Measurements from ENCODE around the gene GPRC5A.
"Not testable (repeated sequence)": the region's sequence is repeated elsewhere in the genome, so short reads cannot be mapped to it uniquely, and the experiment has no call there.

GPRC5A gene

GRCh38 chr12:12874029-12874428, 17.3 kb upstream of the GPRC5A start:
- H3K36me3 ChIP-seq (ENCODE audit: control insufficient read depth, insufficient read depth, low read length): no peaks in the 10 kb centered on the region
- no peak overlapping the region for H3K4me3 ChIP-seq (ENCODE audit: low read depth, low read length)
- no peaks in the 10 kb centered on the region for H3K27me3 ChIP-seq (ENCODE audit: control insufficient read depth, insufficient read depth, low read length)
- H3K9me3 ChIP-seq (ENCODE audit: control insufficient read depth, insufficient read depth, low read length): no peaks in the 10 kb centered on the region
- H3K9ac ChIP-seq (ENCODE audit: low read depth, low read length): no peak overlapping the region
- no peaks in the 10 kb centered on the region for H3K4me1 ChIP-seq (ENCODE audit: control insufficient read depth, insufficient read depth, low read length)

GRCh38 chr12:12875301-12875700, 16.1 kb upstream of the GPRC5A start:
- not testable (repeated sequence) for H3K4me3 ChIP-seq (ENCODE audit: low read depth, low read length); H3K9me3 ChIP-seq (ENCODE audit: control insufficient read depth, insufficient read depth, low read length); H3K4me1 ChIP-seq (ENCODE audit: control insufficient read depth, insufficient read depth, low read length); H3K9ac ChIP-seq (ENCODE audit: low read depth, low read length); H3K36me3 ChIP-seq (ENCODE audit: control insufficient read depth, insufficient read depth, low read length); H3K27me3 ChIP-seq (ENCODE audit: control insufficient read depth, insufficient read depth, low read length)

- Histone ChIP-seq H3K4me3 (ENCODE audit: low read depth, low read length) (no peak overlapping the region), H3K4me1 (ENCODE audit: control insufficient read depth, insufficient read depth, low read length) (no peaks in the 10 kb centered on the region), H3K27me3 (ENCODE audit: control insufficient read depth, insufficient read depth, low read length) (no peaks in the 10 kb centered on the region)
These were observed 14.1 kb upstream of the GPRC5A start for GRCh38 chr12:12877153-12877768.

GRCh38 chr12:12877781-12878455, 13.4 kb upstream of the GPRC5A start:
- Histone ChIP-seq H3K4me1 (ENCODE audit: control insufficient read depth, insufficient read depth, low read length) (no peaks in the 10 kb centered on the region), H3K36me3 (ENCODE audit: control insufficient read depth, insufficient read depth, low read length) (no peaks in the 10 kb centered on the region), H3K9me3 (ENCODE audit: control insufficient read depth, insufficient read depth, low read length) (no peaks in the 10 kb centered on the region), H3K4me3 (ENCODE audit: low read depth, low read length) (no peak overlapping the region), H3K9ac (ENCODE audit: low read depth, low read length) (no peak overlapping the region), H3K27me3 (ENCODE audit: control insufficient read depth, insufficient read depth, low read length) (no peaks in the 10 kb centered on the region)

More at GRCh38 chr12:12877153-12877768, 14.1 kb upstream of the GPRC5A start:
- no peaks in the 10 kb centered on the region for H3K36me3 ChIP-seq (ENCODE audit: control insufficient read depth, insufficient read depth, low read length)
- H3K9me3 ChIP-seq (ENCODE audit: control insufficient read depth, insufficient read depth, low read length): no peaks in the 10 kb centered on the region
- H3K9ac ChIP-seq (ENCODE audit: low read depth, low read length): no peak overlapping the region

- H3K9ac ChIP-seq (ENCODE audit: low read depth, low read length): no peak overlapping the region
These were observed 10.8 kb upstream of the GPRC5A start for GRCh38 chr12:12880537-12880936.

GRCh38 chr12:12881151-12881909, 10.0 kb upstream of the GPRC5A start:
- peaks cover 12% of the 10 kb centered on the region for H3K27me3 ChIP-seq (ENCODE audit: control insufficient read depth, insufficient read depth, low read length)
- H3K4me1 ChIP-seq (ENCODE audit: control insufficient read depth, insufficient read depth, low read length): peaks cover 8% of the 10 kb centered on the region
- no peaks in the 10 kb centered on the region for H3K36me3 ChIP-seq (ENCODE audit: control insufficient read depth, insufficient read depth, low read length)
- H3K4me3 ChIP-seq (ENCODE audit: low read depth, low read length): no peak overlapping the region
- no peak overlapping the region for H3K9ac ChIP-seq (ENCODE audit: low read depth, low read length)
- no peaks in the 10 kb centered on the region for H3K9me3 ChIP-seq (ENCODE audit: control insufficient read depth, insufficient read depth, low read length)

More at GRCh38 chr12:12880537-12880936, 10.8 kb upstream of the GPRC5A start:
- peaks cover 6% of the 10 kb centered on the region for H3K27me3 ChIP-seq (ENCODE audit: control insufficient read depth, insufficient read depth, low read length)
- H3K9me3 ChIP-seq (ENCODE audit: control insufficient read depth, insufficient read depth, low read length): no peaks in the 10 kb centered on the region
- no peaks in the 10 kb centered on the region for H3K36me3 ChIP-seq (ENCODE audit: control insufficient read depth, insufficient read depth, low read length)
- peaks cover 3% of the 10 kb centered on the region for H3K4me1 ChIP-seq (ENCODE audit: control insufficient read depth, insufficient read depth, low read length)
- no peak overlapping the region for H3K4me3 ChIP-seq (ENCODE audit: low read depth, low read length)

- H3K36me3 ChIP-seq (ENCODE audit: control insufficient read depth, insufficient read depth, low read length): no peaks in the 10 kb centered on the region
- no peak overlapping the region for H3K9ac ChIP-seq (ENCODE audit: low read depth, low read length)
- no peaks in the 10 kb centered on the region for H3K9me3 ChIP-seq (ENCODE audit: control insufficient read depth, insufficient read depth, low read length)
- H3K4me1 ChIP-seq (ENCODE audit: control insufficient read depth, insufficient read depth, low read length): peaks cover 8% of the 10 kb centered on the region
- no peak overlapping the region for H3K4me3 ChIP-seq (ENCODE audit: low read depth, low read length)
- peaks cover 12% of the 10 kb centered on the region for H3K27me3 ChIP-seq (ENCODE audit: control insufficient read depth, insufficient read depth, low read length)
These were observed 9.1 kb upstream of the GPRC5A start for GRCh38 chr12:12882288-12882687.

- no peaks in the 10 kb centered on the region for H3K9me3 ChIP-seq (ENCODE audit: control insufficient read depth, insufficient read depth, low read length)
- H3K36me3 ChIP-seq (ENCODE audit: control insufficient read depth, insufficient read depth, low read length): no peaks in the 10 kb centered on the region
- H3K9ac ChIP-seq (ENCODE audit: low read depth, low read length): no peak overlapping the region
- no peak overlapping the region for H3K4me3 ChIP-seq (ENCODE audit: low read depth, low read length)
- peaks cover 15% of the 10 kb centered on the region for H3K27me3 ChIP-seq (ENCODE audit: control insufficient read depth, insufficient read depth, low read length)
- peaks cover 8% of the 10 kb centered on the region for H3K4me1 ChIP-seq (ENCODE audit: control insufficient read depth, insufficient read depth, low read length)
These were observed 7.9 kb upstream of the GPRC5A start for GRCh38 chr12:12883369-12884001.

- Histone ChIP-seq H3K4me3 (ENCODE audit: low read depth, low read length) (no peak overlapping the region), H3K9me3 (ENCODE audit: control insufficient read depth, insufficient read depth, low read length) (no peaks in the 10 kb centered on the region), H3K36me3 (ENCODE audit: control insufficient read depth, insufficient read depth, low read length) (no peaks in the 10 kb centered on the region), H3K4me1 (ENCODE audit: control insufficient read depth, insufficient read depth, low read length) (peaks cover 10% of the 10 kb centered on the region), H3K9ac (ENCODE audit: low read depth, low read length) (no peak overlapping the region), H3K27me3 (ENCODE audit: control insufficient read depth, insufficient read depth, low read length) (peaks cover 33% of the 10 kb centered on the region)
These were observed 6.1 kb upstream of the GPRC5A start for GRCh38 chr12:12885096-12885792.

GRCh38 chr12:12887471-12887870, 3.9 kb upstream of the GPRC5A start:
- Histone ChIP-seq H3K36me3 (ENCODE audit: control insufficient read depth, insufficient read depth, low read length) (no peaks in the 10 kb centered on the region), H3K9ac (ENCODE audit: low read depth, low read length) (no peak overlapping the region), H3K9me3 (ENCODE audit: control insufficient read depth, insufficient read depth, low read length) (no peaks in the 10 kb centered on the region), H3K4me1 (ENCODE audit: control insufficient read depth, insufficient read depth, low read length) (peaks cover 13% of the 10 kb centered on the region), H3K27me3 (ENCODE audit: control insufficient read depth, insufficient read depth, low read length) (peaks cover 53% of the 10 kb centered on the region), H3K4me3 (ENCODE audit: low read depth, low read length) (no peak overlapping the region)

GRCh38 chr12:12889701-12890100, 1.7 kb upstream of the GPRC5A start:
- Histone ChIP-seq H3K36me3 (ENCODE audit: control insufficient read depth, insufficient read depth, low read length) (no peaks in the 10 kb centered on the region), H3K4me1 (ENCODE audit: control insufficient read depth, insufficient read depth, low read length) (peaks cover 13% of the 10 kb centered on the region), H3K9me3 (ENCODE audit: control insufficient read depth, insufficient read depth, low read length) (no peaks in the 10 kb centered on the region), H3K9ac (ENCODE audit: low read depth, low read length) (no peak overlapping the region), H3K4me3 (ENCODE audit: low read depth, low read length) (no peak overlapping the region), H3K27me3 (ENCODE audit: control insufficient read depth, insufficient read depth, low read length) (peaks cover 63% of the 10 kb centered on the region)
